ENCODE measurements around the gene BAG3. TPM values are rescaled to one million over a fixed set of nuclear protein-coding genes. Genes with fewer than 3 reads are reported as not detected.

Gene BAG3
- 2.1 TPM for total RNA-seq

DNA sequence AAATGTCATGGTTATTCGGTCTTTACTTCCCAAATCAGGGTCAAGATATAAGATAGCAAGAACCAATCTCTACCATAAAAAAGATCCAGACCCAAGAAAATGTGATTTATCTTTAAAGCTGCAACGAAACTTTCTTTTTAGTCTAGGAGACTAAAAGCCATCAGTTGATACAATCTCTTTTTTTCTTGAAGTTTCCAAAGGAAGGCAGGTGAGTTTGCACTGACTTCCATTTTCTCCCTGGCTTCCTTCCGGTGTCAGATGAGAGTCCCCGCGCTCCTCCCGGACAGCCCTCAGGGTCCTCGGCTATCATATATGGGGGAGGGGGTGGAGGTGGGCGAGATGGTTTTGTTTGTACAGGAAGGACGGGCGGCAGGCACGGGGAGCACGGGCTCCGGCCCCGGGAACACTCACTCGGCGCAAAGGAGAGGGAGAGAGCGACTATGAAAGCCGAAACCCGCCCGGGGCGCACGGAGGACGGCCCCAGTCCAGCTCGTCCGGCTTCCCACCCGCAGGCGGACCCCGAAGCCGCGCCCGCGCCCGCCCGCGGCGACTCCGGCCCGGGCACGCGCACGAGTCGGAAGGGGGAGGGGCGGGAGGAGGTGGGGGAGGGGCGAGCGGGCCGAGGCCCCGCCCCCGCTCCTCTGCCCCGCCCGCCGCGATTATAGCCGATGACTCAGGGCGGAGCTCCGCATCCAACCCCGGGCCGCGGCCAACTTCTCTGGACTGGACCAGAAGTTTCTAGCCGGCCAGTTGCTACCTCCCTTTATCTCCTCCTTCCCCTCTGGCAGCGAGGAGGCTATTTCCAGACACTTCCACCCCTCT is at the start of gene BAG3:
BAG3 (plus strand) TSS at position 689 of the 822 bp plus-strand sequence. CDS start 296 bp downstream, outside the sequence.

DNA sequence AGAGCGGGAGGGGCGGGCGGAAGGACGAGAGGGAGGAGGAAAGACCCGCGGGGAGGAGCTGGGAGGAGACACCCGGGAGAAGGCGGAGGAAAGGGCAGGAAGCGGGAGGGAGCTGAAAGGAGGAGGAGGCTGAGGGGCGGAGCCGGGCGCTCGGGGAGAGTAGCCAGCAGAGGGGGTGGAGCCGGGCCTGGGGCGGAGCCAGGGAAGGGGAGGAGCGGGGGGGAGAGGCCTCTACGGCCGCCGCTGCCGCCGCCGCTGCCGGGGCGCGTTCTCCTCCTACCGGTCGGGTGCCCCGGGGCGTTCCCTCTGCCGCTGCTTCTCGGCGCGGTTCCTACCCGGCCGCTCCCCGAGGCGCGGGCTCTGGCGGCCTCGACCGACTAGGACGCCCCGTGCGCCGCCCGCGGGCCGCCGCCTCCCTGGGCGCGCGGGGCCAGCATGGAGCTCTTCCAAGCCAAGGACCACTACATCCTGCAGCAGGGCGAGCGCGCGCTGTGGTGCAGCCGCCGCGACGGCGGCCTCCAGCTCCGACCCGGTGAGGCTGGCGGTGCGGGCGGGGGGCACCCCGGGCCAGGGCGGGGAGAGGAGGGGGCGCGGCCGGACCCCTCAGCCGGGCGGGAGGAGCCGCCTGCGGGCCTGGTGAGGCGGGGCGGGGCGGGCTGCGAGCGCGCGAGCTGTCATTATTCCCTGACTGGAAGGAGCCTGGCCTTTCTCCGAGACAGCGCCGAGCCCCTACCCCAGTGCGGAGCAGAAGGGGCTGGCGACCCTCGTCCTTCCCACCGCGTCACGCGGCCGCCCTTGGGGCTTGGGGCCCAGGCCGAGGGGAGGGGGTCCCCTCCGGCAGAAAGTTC is 74.9 kb downstream of the BAG3 start, which contains the start of gene INPP5F:
INPP5F (plus strand) TSS at position 223 of the 848 bp plus-strand sequence; CDS start at position 436, 213 bp downstream.

Other genes starting within 250 kb of the BAG3 start
- gene RGS10, start 108.7 kb upstream of the BAG3 start, total RNA-seq, result 12.9 TPM
- gene TIAL1, start 54.4 kb upstream of the BAG3 start, total RNA-seq, result 54.7 TPM
- 329 TPM for gene INPP5F, start 74.7 kb downstream of the BAG3 start, total RNA-seq
- gene MCMBP, start 221.5 kb downstream of the BAG3 start, total RNA-seq, result 45.4 TPM
- 18.5 TPM for gene SEC23IP, start 241.3 kb downstream of the BAG3 start, total RNA-seq